Ectodermal cell (in vitro differentiated cells): ENCODE data around the gene CPM. TPM values are rescaled to one million over a fixed set of nuclear protein-coding genes. Genes with fewer than 3 reads are reported as not detected.

ENCODE experiments used
- H3K27ac ChIP-seq: 2 replicates; pipeline ENCODE4 v1.7.0; 2013; ENCODE audit warnings: mild to moderate bottlenecking, low read depth, low read length; ENCODE audit not compliant: insufficient read depth, poor library complexity, severe bottlenecking
- H3K27me3 ChIP-seq: 2 replicates; pipeline ENCODE4 v1.7.0; 2013; ENCODE audit warnings: mild to moderate bottlenecking, low read length; ENCODE audit not compliant: insufficient read depth, control insufficient read depth, poor library complexity, severe bottlenecking
- H3K36me3 ChIP-seq: one replicate; pipeline ENCODE4 v1.7.0; 2013; ENCODE audit warnings: low read length; ENCODE audit not compliant: control insufficient read depth, insufficient read depth
- H3K4me1 ChIP-seq: one replicate; pipeline ENCODE4 v1.7.0; 2013; ENCODE audit warnings: low read length; ENCODE audit not compliant: control insufficient read depth, insufficient read depth
- H3K4me3 ChIP-seq: 2 replicates; pipeline ENCODE4 v1.7.0; 2013; ENCODE audit warnings: low read depth, low read length, control low read depth; ENCODE audit not compliant: insufficient read depth
- H3K9me3 ChIP-seq: 2 replicates; pipeline ENCODE4 v1.7.0; 2013; ENCODE audit warnings: mild to moderate bottlenecking, low read length, moderate library complexity; ENCODE audit not compliant: control insufficient read depth
- WGBS, 2 experiments: methylation state at CpG; one replicate each; pipeline ENCODE4 v1.1.7; 2013; ENCODE audit warnings: missing lambda C conversion rate in 2 of 2; 5-methylcytosine and 5-hydroxymethylcytosine counted together
- polyA plus RNA-seq, 4 experiments: library from polyadenylated mRNA; stranded (reverse); fragments of 50-300 nt; gene quantifications; one replicate each; pipeline ENCODE4 v1.2.3, GENCODE V29; 2013

The CPM gene
- 1.1 TPM for polyA plus RNA-seq (2013, experiment 1 of 4)
- polyA plus RNA-seq (2013, experiment 2 of 4) = 0.78 TPM
- 0.27 TPM for polyA plus RNA-seq (2013, experiment 3 of 4)
- polyA plus RNA-seq (2013, experiment 4 of 4) = 0.53 TPM

DNA sequence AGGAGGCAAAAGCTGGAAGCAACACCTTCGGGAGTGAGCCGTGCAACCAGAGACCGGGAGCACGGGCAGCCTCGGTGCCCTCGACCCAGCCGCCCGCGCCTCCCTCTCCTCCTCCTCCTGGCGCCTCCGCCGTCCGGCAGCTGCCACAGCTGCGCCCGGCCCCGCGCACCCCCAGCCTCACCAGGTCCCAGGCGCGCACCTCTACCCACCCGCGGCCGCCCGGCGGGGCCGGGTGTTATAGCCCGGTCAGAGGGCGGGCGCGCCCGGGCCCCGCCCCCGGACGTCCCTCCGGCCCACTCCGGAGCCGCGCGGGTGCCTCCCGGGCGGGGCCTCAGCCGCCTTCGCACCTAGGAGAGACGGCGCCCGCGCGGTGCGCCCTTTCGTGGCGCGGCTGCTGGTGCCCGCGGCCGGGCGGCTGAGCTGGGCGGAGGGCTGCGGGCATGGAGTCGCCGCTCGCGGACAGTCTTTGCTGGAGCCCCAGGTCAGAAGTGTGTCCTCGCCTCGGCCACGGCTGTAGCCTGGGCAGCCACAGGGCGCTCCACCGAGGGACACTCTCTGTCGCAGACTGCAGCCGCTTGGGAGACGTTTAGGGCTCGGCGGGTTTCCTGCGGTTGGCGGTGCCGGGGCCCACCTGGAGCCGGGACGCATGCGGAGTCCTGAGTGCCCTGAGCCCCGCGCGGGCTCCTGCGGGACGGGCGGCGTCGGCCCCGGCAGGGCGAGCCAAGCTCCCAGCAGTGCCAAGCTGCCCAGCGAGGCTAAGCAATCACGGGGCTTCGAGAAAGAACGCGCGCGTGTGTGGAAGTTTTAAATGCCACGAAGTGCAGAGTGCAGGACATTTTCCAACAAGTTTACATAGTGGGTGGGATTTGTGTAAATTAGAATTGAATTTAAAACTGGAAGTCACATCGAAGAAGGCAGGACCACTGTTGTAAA, at the start of gene CPM:
Gene CPM (minus strand): TSS at position 211 of the 933 bp plus-strand sequence. CDS start 334 bp downstream, outside the sequence.
- Histone ChIP-seq H3K36me3 (no peaks in the 10 kb centered on the region), H3K27me3 (peaks cover 38% of the 10 kb centered on the region), H3K27ac (no peak within 1 kb of the TSS), H3K9me3 (no peaks in the 10 kb centered on the region), H3K4me3 (peak within 1 kb of the TSS; percentile 45), H3K4me1 (no peaks in the 10 kb centered on the region)
- 4 to 5% methylated on average over 96 of the region's 96 CpGs for WGBS, 2 experiments

DNA sequence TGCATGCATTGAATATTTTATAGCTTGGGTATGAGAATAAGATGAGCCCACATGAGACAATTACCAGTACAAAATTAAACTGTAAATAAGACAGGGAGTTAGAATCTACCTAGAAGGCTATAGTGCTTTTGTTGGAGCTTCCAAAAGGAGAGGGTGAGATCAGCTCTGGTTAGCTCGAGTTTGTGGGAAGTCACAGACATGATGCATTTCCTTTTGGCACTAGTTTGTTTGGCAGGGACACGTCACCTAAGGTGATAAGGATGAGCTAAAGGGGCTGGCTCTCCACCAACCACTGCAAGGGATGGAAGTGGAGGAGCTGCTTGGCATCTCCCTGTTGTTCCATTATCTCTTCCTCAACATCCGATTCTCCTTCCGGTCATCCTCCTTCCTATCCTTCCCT, 48.5 kb upstream of the CPM start:
- H3K4me3 ChIP-seq = no peak overlapping the region
- 78 to 84% methylated on average over 4 of the region's 4 CpGs for WGBS, 2 experiments

DNA sequence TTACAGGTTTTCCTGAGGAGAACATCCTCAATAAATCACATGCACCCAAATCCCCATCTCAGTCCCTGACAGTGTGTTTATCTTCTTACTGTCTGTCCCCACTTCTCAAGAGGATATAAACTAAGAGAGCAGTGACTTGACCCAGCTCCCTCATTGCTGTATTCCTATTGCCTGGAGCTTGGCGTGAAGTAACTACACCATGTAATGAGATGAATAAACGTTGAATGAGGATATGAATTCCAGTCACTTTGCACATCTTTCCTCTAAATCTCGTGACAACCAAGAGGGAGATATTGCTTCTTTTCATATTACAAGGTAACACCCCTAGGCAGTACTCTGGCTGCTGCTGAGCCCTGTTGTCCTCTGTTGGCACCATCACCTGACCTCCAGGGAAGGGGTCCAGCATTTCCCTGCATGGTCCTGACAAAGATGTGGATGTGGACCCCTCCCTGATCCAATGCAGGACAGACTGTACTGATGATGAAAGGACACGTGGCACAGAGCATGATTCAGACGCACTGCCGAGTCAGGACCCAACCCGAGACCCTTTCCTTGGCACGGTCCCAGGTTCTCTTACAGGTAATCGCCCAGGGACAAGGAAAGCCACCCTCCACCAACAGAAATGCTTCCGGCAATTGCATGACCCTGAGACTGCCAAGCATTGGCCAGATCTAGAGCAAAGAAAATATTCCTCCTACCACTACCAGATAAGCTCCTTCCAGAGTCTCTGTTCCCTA, 47.7 kb upstream of the CPM start:
- Histone ChIP-seq H3K4me1 (peaks cover 4% of the 10 kb centered on the region), H3K9me3 (no peaks in the 10 kb centered on the region), H3K27me3 (no peaks in the 10 kb centered on the region), H3K36me3 (no peaks in the 10 kb centered on the region), H3K4me3 (no peak overlapping the region), H3K27ac (no peak overlapping the region)
- 94 to 95% methylated on average over 10 of the region's 10 CpGs for WGBS, 2 experiments

More for the DNA sequence above, 48.5 kb upstream of the CPM start:
- peaks cover 4% of the 10 kb centered on the region for H3K4me1 ChIP-seq
- no peak overlapping the region for H3K27ac ChIP-seq
- H3K36me3 ChIP-seq = no peaks in the 10 kb centered on the region
- no peaks in the 10 kb centered on the region for H3K27me3 ChIP-seq
- no peaks in the 10 kb centered on the region for H3K9me3 ChIP-seq

DNA sequence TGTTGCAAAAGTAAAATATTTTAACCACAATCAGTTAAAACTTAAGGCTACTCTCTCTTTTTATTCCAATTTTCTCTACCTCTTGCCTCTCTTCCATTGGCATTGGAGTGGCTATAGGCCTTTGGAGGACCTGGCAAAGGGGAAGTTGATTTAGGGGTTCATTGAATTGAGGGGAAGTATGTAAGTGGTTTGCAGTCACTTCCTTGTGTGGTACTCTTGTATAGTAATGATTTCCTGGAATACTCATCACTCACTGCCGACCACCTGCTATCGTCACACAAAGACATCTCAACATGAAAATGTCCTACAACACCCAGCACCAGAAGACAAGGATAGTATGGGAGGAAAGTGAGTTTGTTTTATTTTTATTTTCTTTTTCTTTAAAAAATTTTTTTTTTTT, 45.7 kb upstream of the CPM start:
- Histone ChIP-seq H3K27ac (no peak overlapping the region), H3K4me3 (no peak overlapping the region), H3K27me3 (no peaks in the 10 kb centered on the region), H3K4me1 (peaks cover 4% of the 10 kb centered on the region), H3K9me3 (no peaks in the 10 kb centered on the region), H3K36me3 (no peaks in the 10 kb centered on the region)
- no CpG with 5 or more reads among the region's 2 CpGs for WGBS, 2 experiments

DNA sequence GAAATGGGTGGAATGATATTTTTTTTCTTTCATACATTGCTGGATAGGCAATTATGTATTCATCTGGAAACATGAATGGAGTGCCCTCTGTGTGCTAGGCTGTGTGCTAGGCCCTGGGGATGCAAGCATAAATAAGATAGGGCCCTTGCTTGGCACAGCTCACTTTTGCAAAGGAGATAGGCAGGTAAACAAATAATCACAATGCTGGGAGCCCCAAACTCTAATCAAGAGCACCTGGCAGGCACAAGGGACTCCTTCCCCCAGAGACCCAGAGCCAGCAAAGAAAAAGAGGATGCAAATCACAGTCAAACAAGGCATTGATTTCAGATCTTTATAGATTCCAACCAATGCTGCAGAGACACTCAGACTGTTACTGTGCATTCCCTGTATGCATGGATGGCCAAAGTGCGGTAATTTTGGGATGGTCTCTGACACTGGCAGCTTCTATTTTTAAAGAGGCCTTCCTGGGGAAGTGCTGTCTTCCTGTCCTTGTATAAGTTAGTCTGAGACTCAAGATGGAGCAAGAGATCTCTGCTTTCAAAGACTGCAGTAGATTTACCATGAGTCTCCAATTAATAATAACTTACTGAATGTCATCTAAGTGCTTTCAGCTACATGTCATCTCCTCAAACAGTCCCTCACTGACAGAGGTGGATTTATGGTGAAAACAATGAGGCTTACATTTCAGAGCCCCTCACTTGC, 45.1 kb upstream of the CPM start:
- WGBS, 2 experiments = 94 to 100% methylated on average over 1 of the region's 1 CpG
- Histone ChIP-seq H3K27me3 (no peaks in the 10 kb centered on the region), H3K4me1 (peaks cover 4% of the 10 kb centered on the region), H3K4me3 (no peak overlapping the region), H3K9me3 (no peaks in the 10 kb centered on the region), H3K36me3 (no peaks in the 10 kb centered on the region), H3K27ac (no peak overlapping the region)

DNA sequence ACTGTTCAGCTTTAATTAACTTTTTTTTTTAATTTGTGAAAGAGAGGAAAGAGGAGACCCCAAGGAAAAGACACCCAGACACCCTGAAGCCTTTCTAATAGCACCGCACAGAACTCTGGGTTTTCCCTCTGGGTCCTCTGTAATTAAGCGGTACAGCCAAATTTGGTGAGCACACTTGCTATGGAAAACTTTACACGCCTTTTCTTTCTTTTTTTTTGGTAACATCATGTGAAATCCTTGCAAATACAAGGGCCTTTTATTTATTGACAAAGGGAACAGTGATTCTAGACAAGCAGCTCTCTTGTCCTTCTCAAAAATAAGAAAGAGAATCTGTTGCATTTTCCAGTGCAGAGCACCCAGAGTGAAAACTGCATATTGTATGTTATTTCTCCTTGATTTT, 44.4 kb upstream of the CPM start:
- WGBS, 2 experiments = 90 to 96% methylated on average over 3 of the region's 3 CpGs
- Histone ChIP-seq H3K27ac (no peak overlapping the region), H3K4me1 (peaks cover 4% of the 10 kb centered on the region)

DNA sequence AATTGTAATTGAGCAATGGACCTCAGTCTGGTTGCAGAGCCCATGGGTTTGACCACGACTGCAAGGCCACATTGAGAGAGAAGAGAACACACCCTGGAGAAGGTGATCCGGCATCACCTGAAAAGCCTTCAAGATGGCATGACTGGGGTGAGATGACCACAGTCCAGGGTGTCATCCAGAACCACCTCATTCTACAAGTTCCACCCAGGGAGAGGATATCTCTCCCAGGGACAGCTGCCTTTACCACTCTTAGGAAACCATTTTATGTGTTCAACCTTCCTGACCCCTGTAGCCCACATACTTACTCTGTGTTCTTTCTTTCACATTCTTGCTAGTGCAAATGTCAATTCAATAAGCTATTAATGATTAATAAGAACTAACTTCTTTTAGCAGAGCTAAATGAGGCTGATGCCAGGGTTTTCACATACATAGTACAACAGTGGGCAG, 43.4 kb upstream of the CPM start:
- Histone ChIP-seq H3K4me3 (no peak overlapping the region), H3K36me3 (no peaks in the 10 kb centered on the region), H3K4me1 (peaks cover 4% of the 10 kb centered on the region), H3K27me3 (no peaks in the 10 kb centered on the region), H3K9me3 (no peaks in the 10 kb centered on the region), H3K27ac (no peak overlapping the region)
- 92 to 95% methylated on average over 2 of the region's 2 CpGs for WGBS, 2 experiments

More for the DNA sequence above, 44.4 kb upstream of the CPM start:
- no peak overlapping the region for H3K4me3 ChIP-seq
- no peaks in the 10 kb centered on the region for H3K27me3 ChIP-seq
- no peaks in the 10 kb centered on the region for H3K9me3 ChIP-seq
- no peaks in the 10 kb centered on the region for H3K36me3 ChIP-seq

DNA sequence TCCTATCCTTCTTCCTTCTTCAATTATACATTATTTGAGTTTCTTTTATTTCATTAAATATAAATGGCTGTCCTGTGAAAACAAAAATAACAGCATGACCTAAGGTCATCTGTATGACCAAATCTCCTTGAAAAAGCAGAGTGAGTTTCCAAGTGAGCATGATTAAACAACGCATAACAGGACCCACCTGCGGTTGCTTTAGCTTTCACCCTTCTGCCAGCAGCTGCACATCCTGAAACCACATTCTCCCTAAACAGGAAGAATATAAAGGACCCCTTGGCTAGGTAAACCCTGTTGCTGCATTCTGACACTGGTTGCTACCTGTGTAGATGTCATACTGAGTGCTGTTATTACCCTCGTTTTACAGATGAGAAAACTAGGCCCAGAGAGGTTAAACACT, 42.8 kb upstream of the CPM start:
- 86 to 92% methylated on average over 3 of the region's 3 CpGs for WGBS, 2 experiments
- Histone ChIP-seq H3K9me3 (no peaks in the 10 kb centered on the region), H3K27me3 (no peaks in the 10 kb centered on the region), H3K36me3 (no peaks in the 10 kb centered on the region), H3K4me3 (no peak overlapping the region), H3K27ac (no peak overlapping the region), H3K4me1 (peaks cover 4% of the 10 kb centered on the region)

DNA sequence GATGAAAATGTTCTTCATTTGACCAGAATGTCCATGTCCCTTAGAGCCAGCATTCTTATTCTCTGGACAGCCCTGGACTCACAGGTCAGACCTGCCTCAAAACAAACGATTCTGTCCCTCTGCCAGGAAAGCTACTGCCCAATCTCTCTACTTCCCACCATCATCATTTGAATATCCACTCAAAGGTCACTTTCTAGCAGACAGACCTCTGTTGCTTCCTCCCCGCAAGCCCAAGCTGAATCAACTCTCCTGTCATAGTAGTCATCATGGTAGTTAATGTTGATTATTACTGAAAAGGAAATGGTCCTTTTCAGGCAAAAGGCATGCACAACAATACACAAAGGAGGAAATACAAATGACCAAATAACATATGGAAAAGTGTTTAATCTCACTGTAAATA, 39.6 kb upstream of the CPM start:
- Histone ChIP-seq H3K4me3 (no peak overlapping the region), H3K27me3 (no peaks in the 10 kb centered on the region), H3K9me3 (no peaks in the 10 kb centered on the region), H3K36me3 (no peaks in the 10 kb centered on the region), H3K27ac (no peak overlapping the region), H3K4me1 (no peaks in the 10 kb centered on the region)
- WGBS, 2 experiments = 94 to 95% methylated on average over 2 of the region's 2 CpGs
